Activated CD4-positive, alpha-beta T cell treated with anti-CD3 and anti-CD28 coated beads for 36 hours (primary cell): Measurements from ENCODE around the gene NTM. TPM values are rescaled to one million over a fixed set of nuclear protein-coding genes. Genes with fewer than 3 reads are reported as not detected.

ENCODE experiments used
- ATAC-seq: fragments of 200-7000 bp; cut with Tn5 transposase; one replicate; pipeline ENCODE4 v1.10.0; 2021; ENCODE audit warnings: mild to moderate bottlenecking, moderate library complexity
- CTCF ChIA-PET: fragments of 350-600 bp; sonication (Branson Sonifier 250); formaldehyde crosslinking; loops from one replicate; lab custom pipeline; 2021; ENCODE audit warnings: antibody characterized with exemption; lab: Charles Lee
- POLR2A ChIA-PET: fragments of 350-600 bp; sonication (Branson Sonifier 250); formaldehyde crosslinking; loops from one replicate; lab custom pipeline; 2021; ENCODE audit warnings: antibody characterized with exemption, inconsistent platforms; lab: Charles Lee
- DNase-seq: peaks from one replicate; pipeline ENCODE4 v3.0.0-alpha.2; 2020
- H3K27ac Mint-ChIP-seq: one replicate; pipeline ENCODE4 v1.8.0; 2021; ENCODE audit warnings: mixed read lengths
- H3K27me3 Mint-ChIP-seq: one replicate; pipeline ENCODE4 v1.8.0; 2021; ENCODE audit warnings: mixed read lengths
- H3K36me3 Mint-ChIP-seq: one replicate; pipeline ENCODE4 v1.8.0; 2021; ENCODE audit warnings: low read depth, mixed read lengths
- H3K4me1 Mint-ChIP-seq: one replicate; pipeline ENCODE4 v1.8.0; 2021; ENCODE audit warnings: mixed read lengths
- H3K4me3 Mint-ChIP-seq: one replicate; pipeline ENCODE4 v1.8.0; 2021; ENCODE audit warnings: mild to moderate bottlenecking, moderate library complexity, mixed read lengths
- H3K9me3 Mint-ChIP-seq: one replicate; pipeline ENCODE4 v1.8.0; 2021; ENCODE audit warnings: low read depth, mixed read lengths
- intact Hi-C, 2 experiments: fragments of 100-400 bp; cut with DNase I in 1 of 2; cut with micrococcal nuclease in 1 of 2; formaldehyde crosslinking; loops; one replicate each; pipeline versions ENCODE4 v1.14.2 to v1.15.1; 2022 to 2024; cut with DNase I, micrococcal nuclease
- total RNA-seq, 2 experiments: library from RNA; stranded (reverse); gene quantifications; one replicate each; pipeline ENCODE4 v1.2.3, GENCODE V29; 2021

NTM gene
- total RNA-seq, 2 experiments from 2014 or later = not detected

GRCh38 chr11:131514062-131514461 is 143.6 kb downstream of the NTM start:
- peaks cover 2% of the 10 kb centered on the region for H3K27me3 Mint-ChIP-seq
- ATAC-seq = no peak
- POLR2A ChIA-PET = no interaction called here
- no peaks in the 10 kb centered on the region for H3K36me3 Mint-ChIP-seq
- CTCF ChIA-PET = no interaction called here
- H3K4me3 Mint-ChIP-seq = no peak overlapping the region
- peaks cover 3% of the 10 kb centered on the region for H3K9me3 Mint-ChIP-seq
- DNase-seq = no peak
- no peaks in the 10 kb centered on the region for H3K4me1 Mint-ChIP-seq
- H3K27ac Mint-ChIP-seq = no peak overlapping the region
- intact Hi-C loops = loop anchor here in 1 of 2 experiments (10.0 kb wide), 1 partner anchor 449 kb away; no protein-coding TSS in a partner anchor

DNA sequence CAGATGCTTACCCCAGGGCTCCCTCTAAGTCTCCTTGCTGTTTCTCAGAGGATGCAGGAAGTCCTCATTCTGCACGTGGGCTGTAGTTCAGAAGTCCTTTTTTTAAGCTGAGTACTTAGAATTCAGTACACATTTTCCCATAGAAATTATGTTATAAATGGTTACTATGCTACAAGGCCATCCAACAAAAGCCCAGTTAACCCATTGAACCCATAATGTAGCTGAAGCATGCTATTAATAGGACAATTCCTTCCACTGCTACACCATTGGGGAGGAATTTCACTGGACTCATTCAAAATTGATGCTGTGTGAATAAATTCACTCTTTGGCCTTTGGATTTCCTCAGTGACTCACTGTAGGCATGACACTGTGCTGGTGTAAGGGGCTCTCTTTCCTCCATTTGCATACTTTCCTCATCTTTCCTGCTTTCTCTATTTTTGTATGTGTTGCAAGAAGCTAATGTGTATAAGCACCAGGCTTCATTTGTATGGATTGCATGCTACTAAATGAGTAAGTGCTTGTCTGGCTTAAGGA is 148.0 kb downstream of the NTM start:
- intact Hi-C loops = loop anchor here in 1 of 2 experiments (10.0 kb wide), 1 partner anchor 454 kb away; no protein-coding TSS in a partner anchor
- DNase-seq (no peak), ATAC-seq (no peak)
- H3K4me1 Mint-ChIP-seq = no peaks in the 10 kb centered on the region
- H3K27me3 Mint-ChIP-seq = peaks cover 4% of the 10 kb centered on the region
- no peaks in the 10 kb centered on the region for H3K36me3 Mint-ChIP-seq
- no peak overlapping the region for H3K4me3 Mint-ChIP-seq
- no peaks in the 10 kb centered on the region for H3K9me3 Mint-ChIP-seq
- CTCF ChIA-PET = no interaction called here
- POLR2A ChIA-PET = no interaction called here
- no peak overlapping the region for H3K27ac Mint-ChIP-seq

GRCh38 chr11:131522851-131523250 is 152.4 kb downstream of the NTM start:
- CTCF ChIA-PET = interaction anchor here (0.7 kb wide), 1 partner anchor 458 kb away, joined by 3 read pairs; no protein-coding TSS in a partner anchor

GRCh38 chr11:131530407-131530806 is 160.0 kb downstream of the NTM start:
- Mint-ChIP-seq H3K4me1 (no peaks in the 10 kb centered on the region), H3K27me3 (peaks cover 2% of the 10 kb centered on the region), H3K36me3 (no peaks in the 10 kb centered on the region), H3K9me3 (no peaks in the 10 kb centered on the region), H3K4me3 (no peak overlapping the region), H3K27ac (no peak overlapping the region)
- DNase-seq (no peak), ATAC-seq (no peak)
- intact Hi-C loops = no loop called here
- ChIA-PET POLR2A (no interaction called here), CTCF (no interaction called here)

More at GRCh38 chr11:131522851-131523250, 152.4 kb downstream of the NTM start:
- H3K4me1 Mint-ChIP-seq = no peaks in the 10 kb centered on the region
- no peaks in the 10 kb centered on the region for H3K9me3 Mint-ChIP-seq
- DNase-seq (no peak), ATAC-seq (no peak)
- no peak overlapping the region for H3K27ac Mint-ChIP-seq
- peaks cover 3% of the 10 kb centered on the region for H3K27me3 Mint-ChIP-seq
- H3K4me3 Mint-ChIP-seq = no peak overlapping the region
- H3K36me3 Mint-ChIP-seq = no peaks in the 10 kb centered on the region
- intact Hi-C loops = loop anchor here in 1 of 2 experiments (10.0 kb wide), 1 partner anchor 688 kb away; no protein-coding TSS in a partner anchor
- POLR2A ChIA-PET = no interaction called here

- no peaks in the 10 kb centered on the region for H3K9me3 Mint-ChIP-seq
- H3K27me3 Mint-ChIP-seq = peaks cover 2% of the 10 kb centered on the region
- intact Hi-C loops = no loop called here
- ATAC-seq (no peak), DNase-seq (no peak)
- H3K36me3 Mint-ChIP-seq = no peaks in the 10 kb centered on the region
- H3K4me3 Mint-ChIP-seq = no peak overlapping the region
- no peaks in the 10 kb centered on the region for H3K4me1 Mint-ChIP-seq
- ChIA-PET POLR2A (no interaction called here), CTCF (no interaction called here)
- no peak overlapping the region for H3K27ac Mint-ChIP-seq
Measured at GRCh38 chr11:131533149-131533548, 162.7 kb downstream of the NTM start.

GRCh38 chr11:131533998-131534397 is 163.6 kb downstream of the NTM start:
- intact Hi-C loops = no loop called here
- no peak for DNase-seq
- no peak for ATAC-seq
- no peaks in the 10 kb centered on the region for H3K36me3 Mint-ChIP-seq
- no peak overlapping the region for H3K27ac Mint-ChIP-seq
- no peaks in the 10 kb centered on the region for H3K9me3 Mint-ChIP-seq
- no peaks in the 10 kb centered on the region for H3K27me3 Mint-ChIP-seq
- no peaks in the 10 kb centered on the region for H3K4me1 Mint-ChIP-seq
- H3K4me3 Mint-ChIP-seq = no peak overlapping the region
- CTCF ChIA-PET = no interaction called here
- POLR2A ChIA-PET = no interaction called here

GRCh38 chr11:131534611-131535010 is 164.2 kb downstream of the NTM start:
- no peak for ATAC-seq
- Mint-ChIP-seq H3K27ac (no peak overlapping the region), H3K36me3 (no peaks in the 10 kb centered on the region), H3K27me3 (no peaks in the 10 kb centered on the region), H3K4me3 (no peak overlapping the region), H3K9me3 (no peaks in the 10 kb centered on the region), H3K4me1 (no peaks in the 10 kb centered on the region)
- intact Hi-C loops = no loop called here
- CTCF ChIA-PET = no interaction called here
- POLR2A ChIA-PET = no interaction called here
- DNase-seq = no peak

DNA sequence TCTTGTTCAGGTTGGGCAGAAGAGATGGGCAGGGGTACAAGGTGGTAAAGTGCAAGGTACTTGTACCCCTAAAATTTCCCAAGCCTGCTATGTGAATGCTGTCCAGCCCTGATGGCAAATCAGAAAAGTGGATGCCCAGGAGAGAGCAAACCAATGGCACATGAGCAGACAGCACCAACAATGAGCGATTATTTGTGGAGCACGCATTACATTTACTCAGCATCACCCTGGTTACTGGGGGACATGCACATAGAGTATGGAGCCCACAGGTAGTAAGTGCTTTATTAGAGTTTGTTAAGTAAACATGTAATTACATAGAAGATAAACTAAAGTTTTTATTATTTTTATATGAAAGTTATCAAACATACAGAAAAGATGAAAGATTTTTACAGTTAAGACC is 165.7 kb downstream of the NTM start:
- H3K27ac Mint-ChIP-seq = no peak overlapping the region
- no peaks in the 10 kb centered on the region for H3K27me3 Mint-ChIP-seq
- ATAC-seq (no peak), DNase-seq (no peak)
- H3K4me1 Mint-ChIP-seq = no peaks in the 10 kb centered on the region
- ChIA-PET CTCF (no interaction called here), POLR2A (no interaction called here)
- H3K36me3 Mint-ChIP-seq = no peaks in the 10 kb centered on the region
- intact Hi-C loops = no loop called here
- H3K4me3 Mint-ChIP-seq = no peak overlapping the region
- no peaks in the 10 kb centered on the region for H3K9me3 Mint-ChIP-seq

DNA sequence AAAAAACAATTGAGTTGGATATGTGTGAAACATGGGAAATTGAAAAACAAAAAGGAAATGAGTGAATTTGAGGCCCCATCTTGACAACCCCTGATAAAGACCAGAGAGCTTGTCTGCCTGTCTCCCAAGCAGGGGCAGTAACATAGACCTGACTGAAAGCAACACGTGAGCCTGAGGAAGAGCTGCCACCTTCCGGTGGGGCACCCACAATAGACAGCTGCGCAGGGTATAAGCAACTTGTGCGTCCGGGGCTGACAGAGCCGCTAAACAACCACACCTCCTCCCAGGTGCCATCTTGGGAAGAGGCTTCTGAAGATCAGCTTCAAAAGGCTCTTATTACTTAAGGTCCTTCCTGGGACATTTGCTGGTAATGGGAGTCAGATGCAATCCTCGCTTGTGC is 166.8 kb downstream of the NTM start:
- Mint-ChIP-seq H3K9me3 (no peaks in the 10 kb centered on the region), H3K36me3 (no peaks in the 10 kb centered on the region), H3K27me3 (no peaks in the 10 kb centered on the region), H3K4me3 (no peak overlapping the region), H3K27ac (no peak overlapping the region), H3K4me1 (no peaks in the 10 kb centered on the region)
- CTCF ChIA-PET = no interaction called here
- intact Hi-C loops = no loop called here
- POLR2A ChIA-PET = no interaction called here
- DNase-seq (no peak), ATAC-seq (no peak)

GRCh38 chr11:131537748-131538147 is 167.3 kb downstream of the NTM start:
- no peak overlapping the region for H3K27ac Mint-ChIP-seq
- no peaks in the 10 kb centered on the region for H3K36me3 Mint-ChIP-seq
- DNase-seq (no peak), ATAC-seq (no peak)
- no peaks in the 10 kb centered on the region for H3K9me3 Mint-ChIP-seq
- ChIA-PET CTCF (no interaction called here), POLR2A (no interaction called here)
- no peaks in the 10 kb centered on the region for H3K4me1 Mint-ChIP-seq
- no peaks in the 10 kb centered on the region for H3K27me3 Mint-ChIP-seq
- intact Hi-C loops = no loop called here
- no peak overlapping the region for H3K4me3 Mint-ChIP-seq

- intact Hi-C loops = no loop called here
- no peaks in the 10 kb centered on the region for H3K9me3 Mint-ChIP-seq
- H3K4me1 Mint-ChIP-seq = no peaks in the 10 kb centered on the region
- H3K36me3 Mint-ChIP-seq = no peaks in the 10 kb centered on the region
- ChIA-PET CTCF (no interaction called here), POLR2A (no interaction called here)
- H3K4me3 Mint-ChIP-seq = no peak overlapping the region
- ATAC-seq = no peak
- no peak for DNase-seq
- no peaks in the 10 kb centered on the region for H3K27me3 Mint-ChIP-seq
- no peak overlapping the region for H3K27ac Mint-ChIP-seq
Measured at GRCh38 chr11:131538322-131538721, 167.9 kb downstream of the NTM start.

GRCh38 chr11:131540676-131541075 is 170.3 kb downstream of the NTM start:
- no peak overlapping the region for H3K4me3 Mint-ChIP-seq
- CTCF ChIA-PET = no interaction called here
- no peaks in the 10 kb centered on the region for H3K4me1 Mint-ChIP-seq
- peaks cover 4% of the 10 kb centered on the region for H3K27me3 Mint-ChIP-seq
- no peaks in the 10 kb centered on the region for H3K9me3 Mint-ChIP-seq
- intact Hi-C loops = no loop called here
- POLR2A ChIA-PET = no interaction called here
- no peak overlapping the region for H3K27ac Mint-ChIP-seq
- ATAC-seq (no peak), DNase-seq (no peak)
- no peaks in the 10 kb centered on the region for H3K36me3 Mint-ChIP-seq
